GM12878 (cell line): ENCODE measurements around the gene LSM7. TPM values are rescaled to one million over a fixed set of nuclear protein-coding genes. Genes with fewer than 3 reads are reported as not detected.

Source experiments
- CHD2 ChIP-seq: IDR thresholded peaks from 2 replicates; pipeline ENCODE4 v1.6.1; 2011; ENCODE audit warnings: low read depth, low read length, improper control_type of control experiment, borderline replicate concordance
- IKZF1 ChIP-seq: fragments of 450-650 bp; conservative IDR thresholded peaks from 2 replicates; pipeline ENCODE4 v1.6.1; 2017; ENCODE audit warnings: antibody characterized with exemption, mild to moderate bottlenecking
- polyA plus RNA-seq, 11 experiments: library from polyadenylated mRNA; depleted of rRNA in 4 of 11; unstranded in 6 of 11; stranded (reverse) in 5 of 11; fragments of >200 nt; fragmentation: Nextera tagmentation in 4 of 11; fragmentation: Illumina TruSeq in 1 of 11; extraction: Ambion mirVana in 4 of 11; extraction: Trizol in 1 of 11; gene quantifications; 1 replicate in 1 of 11; 2 replicates in 10 of 11; pipeline versions ENCODE4 v1.2.1 to v1.2.3, GENCODE V29; 2011 to 2016; ENCODE audit warnings: inconsistent platforms in 2 of 11, missing spikeins in 2 of 11, low read depth in 1 of 11
- total RNA-seq, 4 experiments: library from RNA; depleted of rRNA in 3 of 4; stranded (reverse); fragments of >200 nt in 3 of 4; fragmentation: Illumina TruSeq in 1 of 4; extraction: Trizol in 1 of 4; gene quantifications; 2 replicates each; pipeline versions ENCODE4 v1.2.1 to v1.2.3, GENCODE V29; 2013 to 2021
- TF ChIP-seq, protein P1 (sequence below): fragments of 450-650 bp; IDR thresholded peaks from 2 replicates; pipeline ENCODE4 v1.6.1; 2016; ENCODE audit warnings: mild to moderate bottlenecking
- TF ChIP-seq, protein P2 (sequence below): fragments of 450-650 bp; IDR thresholded peaks from 2 replicates; pipeline ENCODE4 v1.6.1; 2017; ENCODE audit warnings: mild to moderate bottlenecking, moderate library complexity

Gene LSM7
- total and polyA plus RNA-seq, 10 of the 15 experiments (the other 5 are each of a cell fraction or from before 2014, with no cell fraction given): 24.4 to 424 (median 217) TPM

DNA sequence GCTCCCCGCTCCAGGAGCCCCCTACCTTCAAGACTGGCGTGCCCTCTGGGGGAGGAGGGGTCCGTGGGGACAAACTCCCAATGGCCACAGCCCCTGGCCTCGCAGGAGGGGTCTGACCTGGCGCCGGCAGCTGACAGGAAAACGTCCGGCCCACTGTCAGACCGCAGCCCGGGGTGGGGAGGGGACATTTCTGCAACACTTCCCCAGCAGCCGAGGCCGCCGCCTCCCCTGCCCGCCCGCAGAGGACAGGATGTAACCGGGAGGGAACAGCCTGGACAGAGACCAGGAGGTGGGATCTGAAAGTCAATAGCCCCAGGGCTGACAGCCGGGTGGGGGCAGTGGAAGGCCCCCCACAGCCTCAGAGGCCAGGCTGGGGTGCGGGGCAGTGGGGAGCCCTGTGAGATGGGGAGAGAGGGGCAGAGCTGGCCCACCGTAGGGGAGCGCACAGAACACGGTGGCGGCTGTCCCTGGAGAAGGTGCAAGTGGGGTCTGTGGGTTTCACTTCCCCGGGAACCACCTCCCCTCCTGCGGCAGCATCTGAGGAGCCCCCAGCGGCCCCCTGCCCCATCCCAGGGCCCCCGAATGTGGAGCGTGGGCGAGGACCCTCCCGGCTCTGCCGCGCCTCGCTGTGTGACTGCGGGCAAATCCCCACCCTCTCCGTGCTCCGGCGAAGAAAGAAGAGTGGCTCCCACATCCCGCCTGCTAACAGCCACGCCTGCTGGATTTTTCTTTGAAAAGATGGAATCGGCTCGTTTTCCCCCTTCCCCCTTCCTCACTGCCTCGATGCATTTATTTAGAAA, 46.1 kb downstream of the LSM7 start, which contains the start of gene PEAK3 (continued):
- TF ChIP-seq, protein P1, sequence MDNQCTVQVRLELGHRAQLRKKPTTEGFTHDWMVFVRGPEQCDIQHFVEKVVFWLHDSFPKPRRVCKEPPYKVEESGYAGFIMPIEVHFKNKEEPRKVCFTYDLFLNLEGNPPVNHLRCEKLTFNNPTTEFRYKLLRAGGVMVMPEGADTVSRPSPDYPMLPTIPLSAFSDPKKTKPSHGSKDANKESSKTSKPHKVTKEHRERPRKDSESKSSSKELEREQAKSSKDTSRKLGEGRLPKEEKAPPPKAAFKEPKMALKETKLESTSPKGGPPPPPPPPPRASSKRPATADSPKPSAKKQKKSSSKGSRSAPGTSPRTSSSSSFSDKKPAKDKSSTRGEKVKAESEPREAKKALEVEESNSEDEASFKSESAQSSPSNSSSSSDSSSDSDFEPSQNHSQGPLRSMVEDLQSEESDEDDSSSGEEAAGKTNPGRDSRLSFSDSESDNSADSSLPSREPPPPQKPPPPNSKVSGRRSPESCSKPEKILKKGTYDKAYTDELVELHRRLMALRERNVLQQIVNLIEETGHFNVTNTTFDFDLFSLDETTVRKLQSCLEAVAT: peak; percentile 48; the same call in 1 of the 2 replicates
- TF ChIP-seq CHD2: no peak
- TF ChIP-seq, protein P2, sequence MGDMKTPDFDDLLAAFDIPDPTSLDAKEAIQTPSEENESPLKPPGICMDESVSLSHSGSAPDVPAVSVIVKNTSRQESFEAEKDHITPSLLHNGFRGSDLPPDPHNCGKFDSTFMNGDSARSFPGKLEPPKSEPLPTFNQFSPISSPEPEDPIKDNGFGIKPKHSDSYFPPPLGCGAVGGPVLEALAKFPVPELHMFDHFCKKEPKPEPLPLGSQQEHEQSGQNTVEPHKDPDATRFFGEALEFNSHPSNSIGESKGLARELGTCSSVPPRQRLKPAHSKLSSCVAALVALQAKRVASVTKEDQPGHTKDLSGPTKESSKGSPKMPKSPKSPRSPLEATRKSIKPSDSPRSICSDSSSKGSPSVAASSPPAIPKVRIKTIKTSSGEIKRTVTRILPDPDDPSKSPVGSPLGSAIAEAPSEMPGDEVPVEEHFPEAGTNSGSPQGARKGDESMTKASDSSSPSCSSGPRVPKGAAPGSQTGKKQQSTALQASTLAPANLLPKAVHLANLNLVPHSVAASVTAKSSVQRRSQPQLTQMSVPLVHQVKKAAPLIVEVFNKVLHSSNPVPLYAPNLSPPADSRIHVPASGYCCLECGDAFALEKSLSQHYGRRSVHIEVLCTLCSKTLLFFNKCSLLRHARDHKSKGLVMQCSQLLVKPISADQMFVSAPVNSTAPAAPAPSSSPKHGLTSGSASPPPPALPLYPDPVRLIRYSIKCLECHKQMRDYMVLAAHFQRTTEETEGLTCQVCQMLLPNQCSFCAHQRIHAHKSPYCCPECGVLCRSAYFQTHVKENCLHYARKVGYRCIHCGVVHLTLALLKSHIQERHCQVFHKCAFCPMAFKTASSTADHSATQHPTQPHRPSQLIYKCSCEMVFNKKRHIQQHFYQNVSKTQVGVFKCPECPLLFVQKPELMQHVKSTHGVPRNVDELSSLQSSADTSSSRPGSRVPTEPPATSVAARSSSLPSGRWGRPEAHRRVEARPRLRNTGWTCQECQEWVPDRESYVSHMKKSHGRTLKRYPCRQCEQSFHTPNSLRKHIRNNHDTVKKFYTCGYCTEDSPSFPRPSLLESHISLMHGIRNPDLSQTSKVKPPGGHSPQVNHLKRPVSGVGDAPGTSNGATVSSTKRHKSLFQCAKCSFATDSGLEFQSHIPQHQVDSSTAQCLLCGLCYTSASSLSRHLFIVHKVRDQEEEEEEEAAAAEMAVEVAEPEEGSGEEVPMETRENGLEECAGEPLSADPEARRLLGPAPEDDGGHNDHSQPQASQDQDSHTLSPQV: no peak
- peak; percentile 86 for TF ChIP-seq IKZF1
- TF ChIP-seq, all 136 proteins: peak for 14
